HAP-1 (cell line): ENCODE results near the gene ZNF765.
"Not testable (repeated sequence)": the region's sequence is repeated elsewhere in the genome, so short reads cannot be mapped to it uniquely, and the experiment has no call there.

Source experiments
- DNase-seq, 2 experiments: peaks; one replicate each; pipeline ENCODE4 v3.0.0-alpha.2; 2016 to 2020; ENCODE audit warnings: low spot score in 2 of 2
- H3K27me3 ChIP-seq: fragments of 250-450 bp; sonication (Bioruptor Pico); 2 replicates; pipeline ENCODE4 v1.5.1; 2020; ENCODE audit warnings: low read depth, mild to moderate bottlenecking, moderate library complexity
- H3K36me3 ChIP-seq: fragments of 250-450 bp; sonication (Bioruptor Pico); replicated peaks from 2 replicates; pipeline ENCODE4 v1.5.1; 2020; ENCODE audit warnings: mild to moderate bottlenecking
- H3K4me1 ChIP-seq: fragments of 250-450 bp; sonication (Bioruptor Pico); 2 replicates; pipeline ENCODE4 v1.5.1; 2020; ENCODE audit warnings: mild to moderate bottlenecking
- H3K4me3 ChIP-seq: fragments of 250-450 bp; sonication (Bioruptor Pico); 2 replicates; pipeline ENCODE4 v1.5.1; 2020; ENCODE audit warnings: mild to moderate bottlenecking, moderate library complexity
- H3K9me3 ChIP-seq: fragments of 250-450 bp; sonication (Bioruptor Pico); 2 replicates; pipeline ENCODE4 v1.5.1; 2020; ENCODE audit warnings: mild to moderate bottlenecking, moderate library complexity
- in situ Hi-C: fragments of 300-500 bp; cut with MboI; formaldehyde crosslinking; loops from 3 replicates; pipeline ENCODE4 v1.14.3; 2020; ENCODE audit warnings: low sequenced_read_pairs, inconsistent platforms, mixed read lengths

The ZNF765 gene

GRCh38 chr19:53432088-53432661, 37.2 kb downstream of the ZNF765 start:
- Histone ChIP-seq H3K4me3 (peak overlapping the region; percentile 68), H3K9me3 (no peaks in the 10 kb centered on the region), H3K36me3 (peaks cover 25% of the 10 kb centered on the region), H3K27me3 (no peaks in the 10 kb centered on the region), H3K4me1 (peaks cover 6% of the 10 kb centered on the region)
- in situ Hi-C loops: no loop called here
- DNase-seq: peak in 1 of 2 experiments; percentile 61

DNA sequence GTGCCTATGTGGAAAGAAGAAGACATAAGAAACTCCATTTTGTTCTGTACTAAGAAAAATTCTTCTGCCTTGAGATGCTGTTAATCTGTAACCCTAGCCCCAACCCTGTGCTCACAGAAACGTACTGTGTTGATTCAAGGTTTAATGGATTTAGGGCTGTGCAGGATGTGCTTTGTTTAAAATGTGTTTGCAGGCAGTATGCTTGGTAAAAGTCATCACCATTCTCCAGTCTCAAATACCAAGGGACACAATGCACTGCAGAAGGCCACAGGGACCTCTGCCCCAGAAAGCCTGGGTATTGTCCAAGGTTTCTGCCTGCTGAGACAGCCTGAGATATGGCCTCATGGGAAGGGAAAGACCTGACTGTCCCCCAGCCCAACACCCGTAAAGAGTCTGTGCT, 48.9 kb downstream of the ZNF765 start:
- peaks cover 42% of the 10 kb centered on the region for H3K36me3 ChIP-seq
- H3K9me3 ChIP-seq, in situ Hi-C loops, DNase-seq, H3K4me1 ChIP-seq, H3K27me3 ChIP-seq, H3K4me3 ChIP-seq: not testable (repeated sequence)

DNA sequence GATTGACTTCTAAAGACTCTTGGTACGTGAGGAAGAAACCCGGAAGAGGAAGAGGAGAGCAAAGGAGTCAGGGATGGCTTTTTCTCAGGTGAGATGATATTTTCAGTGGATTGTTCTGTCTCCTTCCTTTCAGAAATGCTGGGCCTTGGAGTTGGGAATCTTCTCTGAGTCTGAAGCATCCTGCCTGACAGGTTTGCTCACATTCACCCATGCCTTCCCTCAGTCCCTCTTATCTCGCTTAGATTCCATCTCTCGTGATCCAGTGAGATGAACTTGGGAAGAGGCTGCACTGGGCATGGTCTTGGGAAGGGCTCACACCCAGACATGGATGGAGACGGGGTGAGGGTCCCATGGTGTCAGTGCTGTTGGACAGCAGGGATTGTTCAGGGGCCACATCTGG, 52.2 kb downstream of the ZNF765 start:
- peaks cover 41% of the 10 kb centered on the region for H3K36me3 ChIP-seq
- in situ Hi-C loops, DNase-seq, H3K9me3 ChIP-seq, H3K4me3 ChIP-seq, H3K27me3 ChIP-seq, H3K4me1 ChIP-seq: not testable (repeated sequence)

DNA sequence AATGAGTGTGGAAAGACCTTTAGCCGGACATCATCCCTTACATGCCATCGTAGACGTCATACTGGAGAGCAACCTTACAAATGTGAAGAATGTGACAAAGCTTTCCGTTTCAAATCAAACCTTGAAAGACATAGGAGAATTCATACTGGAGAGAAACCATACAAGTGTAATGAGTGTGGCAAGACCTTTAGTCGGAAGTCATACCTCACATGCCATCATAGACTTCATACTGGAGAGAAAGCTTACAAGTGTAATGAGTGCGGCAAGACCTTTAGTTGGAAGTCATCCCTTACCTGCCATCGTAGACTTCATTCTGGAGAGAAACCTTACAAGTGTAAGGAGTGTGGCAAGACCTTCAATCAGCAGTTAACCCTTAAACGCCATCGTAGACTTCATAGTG, 60.9 kb downstream of the ZNF765 start:
- Histone ChIP-seq H3K27me3 (no peaks in the 10 kb centered on the region), H3K4me1 (no peaks in the 10 kb centered on the region), H3K36me3 (peaks cover 35% of the 10 kb centered on the region), H3K9me3 (peaks cover 14% of the 10 kb centered on the region), H3K4me3 (no peak overlapping the region)
- in situ Hi-C loops: no loop called here
- no peak for DNase-seq

DNA sequence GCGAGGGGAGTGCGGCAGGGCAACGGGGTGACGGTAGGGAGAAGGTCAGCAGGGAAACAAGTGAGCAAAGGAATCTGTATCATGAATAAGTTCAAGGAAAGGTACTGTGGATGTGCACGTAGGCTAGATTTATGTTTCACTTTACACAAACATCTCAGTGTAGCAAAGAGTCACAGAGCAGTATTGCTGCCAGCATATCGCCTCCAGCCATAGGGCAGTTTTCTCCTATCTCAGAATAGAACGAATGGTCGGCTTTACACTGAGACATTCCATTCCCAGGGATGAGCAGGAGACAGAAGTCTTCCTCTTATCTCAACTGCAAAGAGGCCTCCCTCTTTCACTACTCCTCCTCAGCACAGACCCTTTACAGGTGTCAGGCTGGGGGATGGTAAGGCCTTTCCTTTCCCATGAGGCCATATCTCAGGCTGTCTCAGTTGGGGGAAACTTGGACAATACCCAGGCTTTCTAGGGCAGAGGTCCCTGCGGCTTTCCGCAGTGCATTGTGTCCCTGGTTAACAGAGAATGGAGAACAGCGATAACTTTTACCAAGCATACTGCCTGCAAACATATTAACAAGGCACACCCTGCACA, 65.3 kb downstream of the ZNF765 start:
- H3K9me3 ChIP-seq: peaks cover 14% of the 10 kb centered on the region
- H3K4me3 ChIP-seq, H3K27me3 ChIP-seq, H3K36me3 ChIP-seq, H3K4me1 ChIP-seq, DNase-seq, in situ Hi-C loops: not testable (repeated sequence)

GRCh38 chr19:53461866-53462265, 66.9 kb downstream of the ZNF765 start:
- DNase-seq: no peak
- in situ Hi-C loops: no loop called here
- H3K9me3 ChIP-seq: peaks cover 14% of the 10 kb centered on the region

DNA sequence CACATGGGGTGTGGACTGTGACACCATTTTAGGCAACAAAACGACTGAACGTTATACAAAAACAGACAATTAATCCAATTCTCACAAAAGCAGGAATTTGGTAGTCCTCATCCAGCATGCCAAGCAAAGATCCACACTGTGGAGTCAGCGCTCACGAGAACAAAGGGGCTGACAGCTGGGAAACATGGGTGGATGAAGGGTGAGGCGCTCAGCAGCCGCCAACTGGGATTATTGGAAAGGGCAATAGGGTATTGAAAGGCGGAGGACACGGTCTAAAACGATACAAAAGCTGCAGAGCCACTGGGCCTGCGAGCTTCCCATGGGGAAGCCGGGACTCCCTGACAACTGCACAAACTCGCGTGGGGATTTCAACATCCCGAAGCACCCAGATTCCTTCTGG, 67.9 kb downstream of the ZNF765 start:
- H3K4me1 ChIP-seq: no peaks in the 10 kb centered on the region
- peaks cover 7% of the 10 kb centered on the region; the same call in 1 of the 2 replicates for H3K9me3 ChIP-seq
- H3K36me3 ChIP-seq: no peaks in the 10 kb centered on the region
- H3K4me3 ChIP-seq: no peak overlapping the region
- in situ Hi-C loops: no loop called here
- no peaks in the 10 kb centered on the region for H3K27me3 ChIP-seq
- DNase-seq: no peak

More at GRCh38 chr19:53461866-53462265, 66.9 kb downstream of the ZNF765 start:
- Histone ChIP-seq H3K36me3 (no peaks in the 10 kb centered on the region), H3K4me3 (no peak overlapping the region), H3K4me1 (no peaks in the 10 kb centered on the region), H3K27me3 (no peaks in the 10 kb centered on the region)

DNA sequence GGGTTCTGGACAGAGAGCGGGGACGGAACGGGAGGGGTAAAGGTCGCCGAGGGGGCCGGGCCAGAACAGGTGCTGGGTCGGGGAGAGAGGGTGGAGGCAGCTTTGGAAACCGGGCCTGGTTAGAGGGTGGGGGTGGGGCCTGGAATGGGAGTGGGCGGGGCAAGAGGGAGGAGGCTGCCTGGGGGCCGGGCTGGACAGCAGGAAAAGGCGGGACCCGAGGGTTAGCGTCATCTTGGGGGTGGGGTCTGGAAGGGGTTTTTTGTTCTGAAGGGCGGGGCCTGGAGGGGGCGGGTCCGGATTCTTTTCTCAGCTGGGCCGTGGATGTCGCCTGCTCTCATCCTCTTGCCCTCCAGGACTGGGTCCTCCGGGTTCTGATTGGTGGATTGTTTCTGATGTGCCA, 68.3 kb downstream of the ZNF765 start:
- Histone ChIP-seq H3K36me3 (no peaks in the 10 kb centered on the region), H3K27me3 (no peaks in the 10 kb centered on the region), H3K9me3 (peaks cover 3% of the 10 kb centered on the region; the same call in 1 of the 2 replicates), H3K4me1 (no peaks in the 10 kb centered on the region), H3K4me3 (no peak overlapping the region)
- in situ Hi-C loops: no loop called here
- DNase-seq: peak in 1 of 2 experiments; percentile 25

DNA sequence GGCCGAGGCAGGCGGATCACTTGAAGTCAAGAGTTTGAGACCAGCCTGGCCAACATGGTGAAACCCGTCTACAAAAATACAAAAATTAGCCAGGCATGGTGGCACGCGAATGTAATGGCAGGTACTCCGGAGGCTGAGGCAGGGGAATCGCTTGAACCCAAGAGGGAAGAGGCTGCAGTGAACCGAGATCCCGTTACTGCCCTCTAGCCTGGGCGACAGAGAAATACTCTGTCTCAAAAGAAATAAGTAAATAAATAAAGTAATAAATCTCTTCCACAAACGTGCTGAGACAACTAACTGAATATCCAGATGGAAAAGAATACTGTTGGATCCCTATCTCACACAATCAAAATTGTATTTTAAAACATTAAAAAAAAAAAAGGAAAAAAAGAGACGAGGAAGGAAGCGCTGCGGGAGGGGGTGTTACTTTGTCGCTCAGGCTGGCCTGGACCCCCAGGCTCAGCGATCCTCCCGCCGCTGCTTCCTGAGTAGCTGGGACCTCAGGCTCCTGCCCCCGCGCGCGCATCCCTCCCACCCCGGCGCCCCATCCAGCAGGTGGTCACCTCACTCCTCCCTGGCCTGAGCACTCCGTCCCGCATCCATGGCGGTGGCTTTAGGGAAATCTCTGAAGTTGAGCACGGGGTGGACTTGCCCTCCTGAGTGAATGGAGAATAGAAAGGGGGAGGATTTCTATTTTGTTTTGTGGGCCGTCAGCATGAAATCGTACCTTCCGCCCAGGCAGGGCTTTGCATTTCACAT, 72.0 kb downstream of the ZNF765 start:
- no peaks in the 10 kb centered on the region for H3K9me3 ChIP-seq
- in situ Hi-C loops: no loop called here

DNA sequence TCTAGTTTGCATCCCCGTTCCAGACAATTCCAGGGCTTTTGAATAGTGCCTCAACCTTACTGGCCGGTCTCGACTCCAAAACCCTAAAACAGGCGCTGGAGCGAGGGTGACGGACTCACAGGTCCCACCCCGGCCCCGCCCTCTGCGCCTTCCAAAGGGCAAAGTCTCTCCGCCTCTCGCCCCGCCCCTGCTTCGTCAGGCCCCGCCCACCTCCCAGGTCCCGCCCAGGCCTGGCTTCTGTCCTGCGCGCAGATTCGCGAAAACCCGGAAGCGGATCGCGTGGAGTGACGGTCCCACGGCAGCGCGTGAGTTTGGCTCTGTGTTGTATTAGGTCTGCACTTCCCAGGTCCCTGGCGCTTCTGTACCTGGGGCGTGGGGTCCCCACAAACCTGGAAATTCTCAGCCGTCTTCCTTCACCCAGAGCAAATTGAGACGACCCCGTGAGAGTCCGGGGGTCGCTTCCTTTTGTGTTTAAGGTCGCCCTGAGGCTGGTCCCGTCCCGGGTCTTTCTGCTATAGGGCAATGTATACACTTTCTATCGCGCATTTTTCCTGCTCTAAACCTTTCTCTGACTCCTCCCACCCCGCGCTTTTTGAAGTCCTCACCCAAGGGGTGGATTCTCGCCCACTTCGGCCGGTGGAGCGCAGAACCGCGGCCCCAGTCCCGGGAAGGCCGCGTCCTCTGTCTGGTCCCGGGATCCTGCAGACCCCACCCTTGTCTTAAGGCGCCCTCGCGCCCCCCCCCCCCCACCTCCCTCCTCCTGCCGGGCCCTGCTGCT, 72.7 kb downstream of the ZNF765 start, which contains the start of gene ZNF813:
ZNF813 (plus strand) TSS at position 249 of the 778 bp plus-strand sequence. CDS start 16,090 bp downstream, outside the sequence.
- in situ Hi-C loops: no loop called here
- H3K4me1 ChIP-seq: peaks cover 11% of the 10 kb centered on the region
- DNase-seq: peak; percentile 84 to 98
- peak within 1 kb of the TSS; percentile 75 for H3K4me3 ChIP-seq
- no peaks in the 10 kb centered on the region for H3K36me3 ChIP-seq
- H3K27me3 ChIP-seq: no peaks in the 10 kb centered on the region
- no peaks in the 10 kb centered on the region for H3K9me3 ChIP-seq

More for the DNA sequence above, 72.0 kb downstream of the ZNF765 start:
- peaks cover 11% of the 10 kb centered on the region for H3K4me1 ChIP-seq
- DNase-seq: no peak
- H3K36me3 ChIP-seq: no peaks in the 10 kb centered on the region
- peak overlapping the region; percentile 75 for H3K4me3 ChIP-seq
- H3K27me3 ChIP-seq: no peaks in the 10 kb centered on the region

DNA sequence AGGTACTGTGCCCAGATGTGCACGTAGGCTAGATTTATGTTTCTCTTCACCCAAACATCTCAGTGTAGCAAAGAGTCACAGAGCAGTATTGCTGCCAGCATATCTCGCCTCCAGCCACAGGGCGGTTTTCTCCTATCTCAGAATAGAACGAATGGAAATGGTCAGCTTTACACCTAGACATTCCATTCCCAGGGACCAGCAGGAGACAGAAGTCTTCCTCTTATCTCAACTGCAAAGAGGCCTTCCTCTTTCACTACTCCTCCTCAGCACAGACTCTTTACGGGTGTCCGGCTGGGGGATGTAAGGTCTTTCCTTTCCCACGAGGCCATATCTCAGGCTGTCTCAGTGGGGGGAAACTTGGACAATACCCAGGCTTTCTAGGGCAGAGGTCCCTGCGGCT, 73.7 kb downstream of the ZNF765 start:
- Histone ChIP-seq H3K4me1 (peaks cover 11% of the 10 kb centered on the region), H3K4me3 (peak overlapping the region; percentile 75)
- in situ Hi-C loops, H3K27me3 ChIP-seq, H3K36me3 ChIP-seq, H3K9me3 ChIP-seq: not testable (repeated sequence)
- peak in 1 of 2 experiments; percentile 9 for DNase-seq

DNA sequence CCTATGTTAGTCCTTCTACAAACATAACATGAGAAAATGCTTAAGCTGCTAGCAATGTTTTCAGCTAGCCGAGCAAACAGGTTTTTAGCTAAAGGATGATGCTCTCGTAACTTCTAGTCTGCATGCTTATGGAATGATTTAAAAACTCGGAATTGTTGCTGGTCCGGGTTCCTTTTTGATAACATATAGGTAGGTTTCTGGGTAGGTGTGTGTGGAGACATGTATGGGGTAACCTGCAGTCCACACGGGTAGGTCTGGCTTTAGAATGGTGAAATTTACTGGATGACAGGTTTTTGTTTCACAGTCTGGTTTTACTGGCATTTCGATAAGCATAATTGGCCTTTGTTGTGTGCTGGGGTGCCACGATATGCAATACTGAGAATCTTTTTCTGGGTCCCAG, 77.0 kb downstream of the ZNF765 start:
- Histone ChIP-seq H3K36me3 (no peaks in the 10 kb centered on the region), H3K4me1 (peaks cover 11% of the 10 kb centered on the region), H3K27me3 (no peaks in the 10 kb centered on the region), H3K9me3 (no peaks in the 10 kb centered on the region), H3K4me3 (no peak overlapping the region)
- DNase-seq: no peak
- in situ Hi-C loops: no loop called here

DNA sequence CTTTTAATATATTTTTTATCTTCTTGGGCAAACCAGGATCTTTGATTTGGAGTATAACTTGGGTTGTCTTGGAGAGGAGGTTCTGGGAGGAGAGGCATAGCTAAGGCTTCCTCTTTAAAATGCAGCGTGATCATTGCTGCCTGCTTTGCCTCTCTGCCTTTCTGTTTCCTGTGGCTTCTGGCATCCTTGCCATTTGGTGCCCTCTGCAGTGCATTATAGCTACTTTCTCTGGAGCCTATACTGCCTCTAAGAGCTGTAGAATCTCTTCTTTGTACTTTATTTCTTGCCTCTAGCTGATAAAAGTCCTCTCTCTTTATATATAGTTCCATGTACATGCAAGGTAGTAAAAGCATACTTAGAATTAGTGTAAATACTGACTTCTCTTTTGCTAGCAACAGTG, 79.9 kb downstream of the ZNF765 start:
- in situ Hi-C loops, H3K36me3 ChIP-seq, H3K4me3 ChIP-seq, H3K27me3 ChIP-seq, DNase-seq, H3K4me1 ChIP-seq, H3K9me3 ChIP-seq: not testable (repeated sequence)
